Suppressor macrophage (primary cell): ENCODE results near the gene CSRNP2.
"Not testable (repeated sequence)": the region's sequence is repeated elsewhere in the genome, so short reads cannot be mapped to it uniquely, and the experiment has no call there.

Source experiments
- DNase-seq, 4 experiments: peaks; one replicate each; pipeline ENCODE4 v3.0.0-alpha.2; 2020 to 2022
- total RNA-seq, 17 experiments: gene quantifications; one replicate each; lab custom pipeline; 2026; ENCODE audit warnings: mixed read lengths in 6 of 17, inconsistent platforms in 3 of 17; lab: John Stamatoyannopoulos, UW

The CSRNP2 gene, protein sequence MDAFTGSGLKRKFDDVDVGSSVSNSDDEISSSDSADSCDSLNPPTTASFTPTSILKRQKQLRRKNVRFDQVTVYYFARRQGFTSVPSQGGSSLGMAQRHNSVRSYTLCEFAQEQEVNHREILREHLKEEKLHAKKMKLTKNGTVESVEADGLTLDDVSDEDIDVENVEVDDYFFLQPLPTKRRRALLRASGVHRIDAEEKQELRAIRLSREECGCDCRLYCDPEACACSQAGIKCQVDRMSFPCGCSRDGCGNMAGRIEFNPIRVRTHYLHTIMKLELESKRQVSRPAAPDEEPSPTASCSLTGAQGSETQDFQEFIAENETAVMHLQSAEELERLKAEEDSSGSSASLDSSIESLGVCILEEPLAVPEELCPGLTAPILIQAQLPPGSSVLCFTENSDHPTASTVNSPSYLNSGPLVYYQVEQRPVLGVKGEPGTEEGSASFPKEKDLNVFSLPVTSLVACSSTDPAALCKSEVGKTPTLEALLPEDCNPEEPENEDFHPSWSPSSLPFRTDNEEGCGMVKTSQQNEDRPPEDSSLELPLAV
- 13.0 to 84.4 (median 27.1) reads per million in 17 experiments for total RNA-seq

DNA sequence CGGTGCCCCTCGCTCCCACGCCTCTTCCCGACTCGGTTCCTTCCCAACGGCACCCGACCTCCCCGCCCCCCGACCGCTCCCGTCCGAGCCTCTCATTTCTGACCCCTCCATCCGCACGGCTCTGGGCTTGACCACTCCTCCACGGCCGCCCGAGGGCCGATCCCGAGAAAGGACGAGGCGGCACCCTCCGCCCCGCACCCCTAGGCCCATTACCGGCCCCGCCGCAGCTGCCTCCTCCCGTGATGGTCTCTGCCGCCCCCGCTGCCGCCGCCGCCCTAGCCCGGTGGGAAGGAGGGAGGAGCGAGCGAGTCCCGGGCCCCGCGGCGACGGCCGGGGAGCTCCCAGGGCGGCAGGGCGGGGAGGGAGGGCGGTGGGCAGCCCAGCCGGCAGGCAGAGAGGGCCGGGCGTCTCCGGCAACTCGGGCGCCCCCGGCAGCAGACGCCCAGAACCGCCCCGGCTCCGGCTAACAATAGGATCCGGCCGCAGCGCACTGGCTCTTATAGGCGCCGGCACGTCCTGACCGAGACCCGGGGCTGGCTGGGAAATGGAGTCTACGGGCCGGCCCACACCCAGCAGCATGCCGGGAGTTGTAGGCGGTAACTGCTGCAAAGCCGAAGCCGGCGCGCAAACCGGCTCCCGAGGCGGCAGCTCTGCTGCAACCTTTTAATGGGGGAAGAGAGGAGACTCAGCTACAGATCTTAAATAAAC lies at the start of gene CSRNP2:
Gene CSRNP2 (minus strand): TSS at position 471 of the 708 bp plus-strand sequence. CDS start 7,035 bp downstream, outside the sequence.
- peak; percentile 96 to 98 (median 97) for DNase-seq

DNA sequence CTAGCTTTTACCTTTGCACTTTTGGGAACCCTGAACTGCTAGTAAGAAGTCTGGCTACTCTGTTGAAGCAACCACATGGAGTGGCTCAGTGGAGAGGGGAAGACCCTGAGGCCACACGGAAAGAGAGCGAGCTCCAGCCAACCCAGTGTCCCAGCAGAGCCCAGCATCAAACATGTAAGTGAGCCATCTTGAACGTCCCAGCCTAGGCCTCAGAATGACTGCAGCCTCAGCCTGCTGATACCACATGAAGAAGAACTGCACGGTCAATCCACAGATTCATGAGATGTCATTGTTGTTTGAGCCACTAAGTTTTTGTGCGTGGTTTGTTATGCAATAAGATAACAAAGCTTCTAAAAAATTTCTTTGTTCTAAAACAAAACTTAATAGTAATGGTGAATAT lies 49.3 kb upstream of the CSRNP2 start:
- no peak for DNase-seq

DNA sequence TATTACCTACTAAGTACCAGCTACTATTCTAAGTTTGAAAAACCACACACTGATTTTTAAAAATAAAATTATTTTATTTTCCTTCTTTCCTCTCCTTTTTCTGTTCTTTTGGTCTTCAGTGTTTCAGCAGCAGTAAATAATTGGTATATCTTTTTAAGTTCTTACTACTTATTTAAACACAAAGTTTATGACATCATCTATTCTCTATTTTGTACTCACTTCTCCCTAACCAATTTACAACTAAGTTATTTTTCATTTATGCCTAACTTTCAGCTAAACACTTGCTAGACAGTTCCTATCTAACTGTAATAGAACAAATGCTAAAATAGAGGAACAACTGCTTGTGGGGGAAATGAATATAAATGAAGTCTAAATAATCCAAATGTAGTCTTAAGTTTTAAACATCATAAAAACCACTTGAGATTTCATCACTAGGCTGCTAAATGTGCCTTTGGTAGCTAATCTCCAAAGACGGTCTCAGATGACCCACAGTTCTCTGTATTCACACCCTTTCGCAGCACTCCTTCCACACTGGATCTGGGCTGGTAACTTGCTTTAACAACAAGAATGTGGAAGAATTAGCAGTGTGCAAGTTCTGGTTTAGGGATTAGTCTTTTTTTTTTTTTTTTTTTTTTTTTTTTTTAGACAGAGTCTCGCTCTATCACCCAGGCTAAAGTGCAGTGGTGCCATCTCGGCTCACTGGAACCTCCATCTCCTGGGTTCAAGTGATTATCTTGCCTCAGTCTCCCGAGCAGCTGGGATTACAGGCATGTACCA lies 48.5 kb upstream of the CSRNP2 start:
- DNase-seq: peak in 3 of 4 experiments; percentile 6 to 25 (median 21)

DNA sequence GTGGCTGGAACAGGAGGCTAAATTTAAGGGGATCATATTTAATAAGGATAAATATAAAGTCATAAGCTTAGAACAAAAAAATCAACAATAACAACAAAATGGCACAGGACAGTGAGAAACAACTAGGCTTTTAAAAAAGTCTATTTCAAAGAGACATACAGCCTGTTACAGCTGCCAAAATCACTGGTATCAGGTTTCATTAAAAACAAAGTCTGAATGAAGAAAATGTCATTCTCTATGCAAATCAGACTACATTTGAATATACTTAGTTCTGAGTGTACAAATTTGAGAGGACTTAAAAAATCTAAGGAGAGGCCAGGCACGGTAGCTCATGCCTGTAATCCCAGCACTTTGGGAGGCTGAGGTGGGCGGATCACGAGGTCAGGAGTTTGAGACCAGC lies 45.5 kb upstream of the CSRNP2 start:
- no peak for DNase-seq

DNA sequence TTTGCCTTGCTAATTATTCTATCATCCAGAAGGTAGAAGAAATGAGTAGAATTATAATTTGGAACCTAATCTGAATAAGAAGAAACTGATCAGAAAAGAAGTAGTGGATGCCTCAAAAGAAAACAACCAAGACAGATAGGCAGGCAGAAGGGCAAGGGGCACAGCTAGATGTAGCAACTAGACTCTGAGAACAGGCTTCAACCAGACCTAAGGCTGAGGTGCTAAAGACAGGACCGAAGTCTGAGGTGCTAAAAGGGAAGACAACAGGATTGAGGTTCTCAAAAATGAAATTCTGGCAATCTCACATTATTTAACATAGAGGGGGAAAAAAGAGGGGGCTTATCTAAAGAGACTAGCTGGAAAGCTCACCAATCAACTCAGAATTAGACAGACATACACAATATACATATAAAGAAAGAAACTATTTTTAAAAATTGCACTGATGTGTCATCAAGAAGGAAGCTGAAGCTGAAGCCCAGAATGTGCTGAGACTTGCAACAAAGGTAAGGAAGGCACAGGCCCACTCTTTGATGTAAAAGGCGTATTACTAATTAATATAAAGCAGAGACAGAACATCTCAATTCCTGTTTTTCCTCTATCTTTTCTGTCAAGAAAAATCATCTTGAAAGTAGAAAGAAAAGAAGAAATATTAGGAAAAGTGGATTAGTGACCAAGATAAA lies 43.8 kb upstream of the CSRNP2 start:
- peak; percentile 14 to 51 (median 36) for DNase-seq

DNA sequence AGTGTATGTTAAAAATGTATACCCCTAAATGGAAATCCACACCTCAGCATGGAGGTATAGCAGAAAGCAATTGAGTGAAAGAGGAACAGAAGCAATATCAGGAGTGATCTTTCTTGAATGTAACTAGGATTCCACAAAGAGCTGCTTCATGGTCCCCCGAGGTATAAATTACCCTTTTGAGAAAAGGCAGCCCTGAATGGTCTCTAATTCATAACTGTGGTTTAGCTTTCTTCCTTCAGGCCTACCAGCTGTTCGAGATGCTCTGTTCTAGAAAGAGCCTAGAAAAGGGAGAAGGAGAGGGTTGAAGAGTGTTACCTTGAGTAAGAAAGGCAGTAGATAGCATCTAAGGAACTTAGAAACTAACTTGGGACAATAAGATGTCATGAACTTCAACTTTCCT lies 42.9 kb upstream of the CSRNP2 start:
- DNase-seq: no peak

DNA sequence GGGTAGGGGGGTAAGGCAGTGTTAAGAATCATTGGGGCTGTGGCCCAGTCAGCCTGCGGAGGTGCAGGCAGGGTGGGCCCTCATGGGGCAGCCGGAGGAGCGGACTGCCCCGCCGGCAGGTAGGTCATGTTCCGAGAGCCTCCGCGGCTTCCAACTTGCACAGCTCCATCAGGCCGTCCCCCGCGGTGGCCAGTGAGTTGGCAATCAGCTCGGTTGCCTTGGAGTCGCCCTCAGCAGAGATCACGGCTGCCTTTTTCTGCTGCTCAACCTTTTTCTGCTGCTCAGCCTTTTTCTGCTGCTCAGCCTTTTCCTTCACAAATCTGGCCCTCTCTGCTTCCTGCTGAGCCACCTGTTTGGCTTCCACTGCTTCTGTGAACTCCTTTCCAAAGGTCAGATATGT lies 41.1 kb upstream of the CSRNP2 start:
- no peak for DNase-seq

DNA sequence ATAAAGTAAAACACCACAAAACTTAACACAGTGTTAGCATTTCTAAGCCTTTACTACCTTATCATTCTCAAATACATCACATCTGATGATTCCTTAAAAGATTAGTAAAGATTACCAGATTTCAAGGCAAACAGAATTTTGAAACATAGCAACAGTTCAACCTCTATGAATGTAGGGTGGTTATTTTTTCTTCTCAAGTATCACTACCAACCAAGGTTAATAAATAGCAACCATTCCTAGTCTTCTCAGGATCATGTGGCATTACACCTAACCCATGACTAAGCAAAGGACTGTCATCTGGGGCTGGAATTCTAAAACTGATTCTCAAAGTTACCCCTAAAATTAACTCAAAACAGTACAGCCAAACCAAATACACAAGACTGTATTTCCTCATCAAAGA lies 39.4 kb upstream of the CSRNP2 start:
- DNase-seq: no peak

DNA sequence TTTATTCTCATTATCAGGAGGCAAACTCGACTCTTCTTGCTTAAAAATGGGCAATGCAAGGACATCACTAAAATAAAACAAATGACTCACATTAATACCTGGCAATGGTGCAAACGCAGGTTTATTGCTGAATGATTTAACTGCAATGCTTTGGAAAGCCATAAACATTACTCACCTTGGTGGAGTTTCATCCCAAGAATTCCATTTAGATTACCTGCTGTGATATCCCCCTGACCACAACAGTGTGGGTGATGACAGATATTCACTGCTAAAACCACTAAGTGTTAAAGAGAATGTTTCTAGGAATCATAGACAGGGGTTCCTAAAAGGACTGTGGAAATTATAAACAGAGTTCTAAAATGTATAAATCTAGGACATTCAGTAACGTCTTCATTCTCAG lies 35.3 kb upstream of the CSRNP2 start:
- no peak for DNase-seq

DNA sequence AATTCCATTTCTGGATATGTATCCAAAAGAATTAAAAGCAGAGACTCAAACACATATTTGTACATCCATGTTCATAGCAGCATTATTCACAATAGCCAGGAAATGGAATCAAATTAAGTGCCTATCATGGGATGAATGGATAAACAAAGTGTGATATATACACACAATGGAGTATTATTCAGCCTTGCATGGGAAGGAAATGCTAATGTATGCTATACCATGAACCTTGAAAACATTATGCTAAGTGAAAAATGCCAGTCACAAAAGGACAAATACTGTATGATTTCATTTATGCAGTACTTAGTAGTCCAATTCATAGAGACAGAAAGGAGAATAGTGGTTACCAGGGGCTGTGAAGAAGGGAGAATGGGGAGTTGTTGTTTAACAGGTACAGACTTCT lies 32.1 kb upstream of the CSRNP2 start:
- DNase-seq: no peak

DNA sequence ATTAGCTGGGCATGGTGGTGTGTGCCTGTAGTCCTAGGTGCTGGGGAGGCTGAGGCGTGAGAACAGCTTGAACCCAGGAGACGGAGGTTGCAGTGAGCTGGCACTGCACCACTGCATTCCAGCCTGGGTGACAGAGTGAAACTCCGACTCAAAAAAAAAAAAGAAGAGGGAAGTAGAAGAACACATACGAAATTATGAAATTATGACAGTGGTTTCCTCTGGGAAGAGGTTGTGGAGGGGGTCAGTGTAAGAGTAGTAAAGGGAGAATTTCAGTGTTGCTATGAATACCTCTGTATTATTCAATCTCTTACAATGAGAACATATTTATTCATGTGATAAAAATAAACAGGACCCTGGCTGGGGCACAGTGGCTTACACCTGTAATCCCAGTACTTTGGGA lies 24.7 kb upstream of the CSRNP2 start:
- DNase-seq: peak; percentile 8 to 52 (median 38)

DNA sequence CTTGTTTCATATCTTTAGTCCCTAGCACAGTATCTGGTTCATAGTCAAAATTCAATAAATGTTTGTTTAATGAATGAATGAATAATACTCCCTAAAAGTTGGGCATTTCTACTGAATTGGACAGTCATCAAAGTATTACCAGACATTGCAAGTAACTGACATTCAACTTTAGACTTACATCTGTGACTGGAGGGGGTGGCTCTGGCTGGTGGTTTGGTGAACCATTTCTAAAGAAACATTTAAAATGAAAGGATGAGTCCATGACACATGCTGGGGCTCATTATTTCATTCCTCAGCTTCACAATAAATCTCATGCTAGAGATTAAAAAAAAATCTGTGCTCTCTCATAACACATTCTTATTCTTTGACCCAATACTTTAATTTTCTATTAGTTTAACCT lies 20.6 kb upstream of the CSRNP2 start:
- DNase-seq: no peak

DNA sequence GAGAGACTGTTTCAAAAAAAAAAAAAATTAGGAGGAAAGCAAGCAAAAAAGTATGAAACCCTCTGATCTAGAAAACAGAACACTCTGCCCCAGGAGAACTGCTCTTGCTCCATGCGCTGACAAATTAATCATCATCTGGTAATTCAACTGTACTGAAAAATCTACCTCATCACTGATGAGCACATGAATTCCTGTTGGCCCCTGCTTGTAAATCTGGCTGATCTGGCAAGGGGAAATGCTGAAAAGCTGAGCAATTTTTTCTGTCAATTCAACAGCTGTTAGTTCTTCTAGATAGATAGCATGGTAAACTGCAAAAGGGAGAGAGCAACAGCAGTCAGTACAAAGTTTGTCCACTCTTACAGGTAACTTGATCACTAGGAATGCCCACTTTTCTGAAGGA lies 15.2 kb upstream of the CSRNP2 start:
- no peak for DNase-seq

DNA sequence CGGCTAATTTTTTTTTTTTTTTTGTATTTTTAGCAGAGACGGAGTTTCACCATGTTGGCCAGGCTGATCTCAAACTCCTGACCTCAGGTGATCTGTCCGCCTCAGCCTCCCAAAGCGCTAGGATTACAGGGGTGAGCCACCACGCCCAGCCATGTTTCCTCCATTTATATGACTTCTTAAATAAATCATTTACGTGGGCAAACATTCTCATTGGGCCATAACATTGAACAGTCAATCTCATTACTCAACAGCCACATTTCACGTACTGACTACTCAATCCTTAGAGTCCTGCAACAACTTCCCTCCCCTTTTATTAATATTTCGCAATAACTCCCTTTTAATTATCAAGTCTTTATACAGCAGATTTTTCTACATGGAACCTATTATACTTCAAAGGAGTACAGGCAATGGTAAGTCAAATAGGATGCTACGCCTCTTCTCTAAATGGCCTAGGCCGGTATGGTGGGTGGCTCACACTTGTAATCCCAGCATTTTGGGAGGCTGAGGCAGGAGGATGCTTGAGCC lies 7.4 kb upstream of the CSRNP2 start:
- no peak for DNase-seq

DNA sequence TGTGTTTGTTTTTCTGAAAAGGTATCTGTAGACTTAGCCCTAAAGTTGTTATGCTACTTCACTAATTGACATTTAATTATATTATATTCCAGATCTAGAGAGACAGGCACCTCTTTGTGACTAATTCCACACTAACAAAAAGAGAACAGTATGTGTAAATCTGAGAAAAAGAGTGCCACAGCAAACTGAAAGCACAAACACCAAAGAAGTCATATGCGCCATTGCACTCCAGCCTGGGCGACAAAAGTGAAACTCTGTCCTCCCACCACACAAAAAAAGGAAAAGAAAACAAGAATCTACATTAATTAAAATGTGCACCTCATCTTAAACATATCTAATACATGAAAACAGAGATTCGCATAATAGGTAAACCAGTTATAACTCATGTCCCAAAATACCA lies 4.4 kb upstream of the CSRNP2 start:
- no peak for DNase-seq

DNA sequence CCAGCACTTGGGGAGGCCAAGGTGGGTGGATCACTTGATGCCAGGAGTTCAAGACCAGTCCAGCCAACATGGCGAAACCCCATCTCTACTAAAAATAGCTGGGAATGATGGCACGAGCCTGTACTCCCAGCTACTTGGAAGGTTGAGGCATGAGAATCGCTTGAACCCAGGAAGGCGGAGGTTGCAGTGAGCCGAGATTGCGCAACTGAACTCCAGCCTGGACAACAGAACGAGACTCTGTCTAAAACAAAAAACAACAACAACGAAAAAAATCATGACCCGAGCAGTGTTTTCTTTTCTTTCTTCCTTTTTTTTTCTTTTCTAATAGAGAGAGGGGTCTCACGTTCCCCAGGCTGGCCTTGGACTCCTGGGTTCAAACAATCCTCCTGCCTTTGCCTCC lies 3.5 kb upstream of the CSRNP2 start:
- no peak for DNase-seq

DNA sequence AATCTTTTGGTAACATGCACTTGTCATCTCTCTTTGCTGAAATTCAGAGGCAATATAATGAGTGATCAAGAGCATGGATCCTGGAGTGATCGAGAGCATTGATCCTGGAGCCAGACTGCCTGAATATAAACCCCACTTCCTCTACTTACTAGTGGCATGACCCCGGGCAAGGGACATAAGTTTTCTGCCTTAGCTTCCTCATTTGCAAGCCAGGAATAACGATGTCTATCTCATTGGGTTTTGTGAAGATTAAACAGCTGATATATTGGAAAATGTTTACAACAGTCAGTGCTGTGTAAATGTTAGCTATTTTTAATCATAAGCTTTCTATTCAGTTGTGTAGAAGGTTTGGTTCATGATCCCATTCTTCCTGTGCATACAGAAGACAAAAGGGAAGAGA lies 2.4 kb upstream of the CSRNP2 start:
- peak; percentile 46 to 68 (median 67) for DNase-seq

DNA sequence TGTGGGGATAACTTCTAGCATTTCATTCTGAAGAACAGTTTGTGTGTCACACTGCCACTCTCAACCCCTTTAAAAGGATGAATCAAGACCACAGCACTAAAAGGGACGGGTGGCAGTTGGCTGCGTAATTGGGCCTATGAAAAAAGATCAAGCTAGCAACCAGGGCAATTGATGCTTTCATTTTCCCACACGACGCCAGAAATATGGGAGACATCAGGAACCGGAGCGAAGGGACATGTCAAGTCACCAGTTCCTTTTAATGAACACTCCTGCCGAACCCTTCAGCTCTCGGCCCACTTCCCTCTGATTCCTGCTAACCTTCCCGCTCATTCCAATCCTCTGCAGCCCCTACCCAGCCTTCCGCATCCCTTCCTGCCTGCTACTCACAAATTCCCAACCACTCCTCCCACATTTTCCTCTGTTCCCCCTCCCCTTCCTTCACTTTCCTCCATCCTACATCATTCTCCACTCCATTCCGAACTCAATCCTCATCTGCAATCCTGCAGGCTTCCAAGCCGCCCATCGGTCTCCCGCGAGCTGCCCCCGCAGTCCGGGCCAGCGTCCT lies 753 bp downstream of the CSRNP2 start:
- peak; percentile 19 to 46 (median 38) for DNase-seq

DNA sequence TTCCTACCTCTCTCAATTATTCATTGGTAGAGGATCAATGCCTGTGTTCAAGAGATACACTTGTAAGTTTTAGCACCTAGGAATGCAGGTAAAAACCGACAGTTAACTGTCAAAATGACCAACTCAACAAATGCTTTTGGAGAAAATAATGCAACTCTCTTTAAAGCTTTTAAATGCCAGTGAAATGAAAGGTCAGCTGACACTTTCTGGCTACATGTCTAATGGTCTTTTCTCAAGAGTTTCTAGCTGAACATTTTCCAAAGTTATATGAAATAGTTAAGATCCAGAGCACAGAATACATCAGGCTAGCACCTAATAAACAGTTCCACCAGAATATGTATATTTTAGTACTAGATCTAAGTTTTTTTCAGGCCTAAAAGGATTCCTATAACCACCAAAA lies 2.0 kb downstream of the CSRNP2 start:
- DNase-seq: no peak

DNA sequence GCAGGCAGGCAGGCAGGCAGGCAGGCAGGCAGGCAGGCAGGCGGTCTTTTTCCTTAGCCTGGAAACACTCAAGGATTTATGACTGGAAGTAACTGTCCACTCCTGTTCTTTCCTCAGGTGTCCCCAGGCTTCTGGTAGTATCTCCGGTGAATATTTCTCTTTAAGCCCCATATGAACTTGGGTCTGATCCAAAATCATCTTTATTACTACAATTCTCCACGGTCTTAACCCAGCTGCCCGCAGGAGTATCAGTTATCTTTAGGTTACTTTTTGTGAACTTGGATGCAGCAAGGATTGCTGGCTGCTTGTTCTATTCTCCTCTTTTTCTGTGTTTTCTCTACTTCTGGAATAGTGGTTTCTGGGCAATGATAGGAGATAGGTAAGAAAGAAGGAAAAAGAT lies 3.3 kb downstream of the CSRNP2 start:
- DNase-seq: no peak

DNA sequence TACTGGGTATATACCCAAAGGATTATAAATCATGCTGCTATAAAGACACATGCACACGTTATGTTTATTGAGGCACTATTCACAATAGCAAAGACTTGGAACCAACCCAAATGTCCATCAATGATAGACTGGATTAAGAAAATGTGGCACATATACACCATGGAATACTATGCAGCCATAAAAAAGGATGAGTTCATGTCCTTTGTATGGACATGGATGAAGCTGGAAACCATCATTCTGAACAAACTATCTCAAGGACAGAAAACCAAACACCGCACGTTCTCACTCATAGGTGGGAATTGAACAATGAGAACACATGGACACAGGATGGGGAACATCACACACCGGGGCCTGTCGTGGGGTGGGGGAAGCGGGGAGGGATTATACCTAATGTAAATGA lies 4.5 kb downstream of the CSRNP2 start:
- not testable (repeated sequence) for DNase-seq

DNA sequence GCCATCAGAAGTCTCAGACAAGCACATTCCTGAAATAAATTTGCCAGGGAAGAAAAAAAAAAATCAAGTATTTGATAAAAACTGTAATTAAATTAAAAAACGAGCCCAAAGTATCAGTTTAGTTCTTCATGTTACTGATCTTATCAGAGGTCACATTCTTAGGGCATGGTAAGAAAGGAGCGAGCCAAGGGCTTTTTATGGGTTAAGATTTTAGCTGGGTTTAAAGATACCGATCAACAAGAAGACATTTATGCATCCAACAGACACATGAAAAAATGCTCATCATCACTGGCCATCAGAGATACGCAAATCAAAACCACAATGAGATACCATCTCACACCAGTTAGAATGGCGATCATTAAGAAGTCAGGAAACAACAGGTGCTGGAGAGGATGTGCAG lies 5.0 kb downstream of the CSRNP2 start:
- DNase-seq: not testable (repeated sequence)
